Effector memory CD4-positive, alpha-beta T cell (primary cell): ENCODE results near the gene CER1.

Experiments used
- DNase-seq, 3 donors: peaks; one replicate each; pipeline ENCODE4 v3.0.0-alpha.2; 2020
- H3K27ac ChIP-seq: 2 replicates; pipeline ENCODE4 v1.7.0; 2013; ENCODE audit warnings: mild to moderate bottlenecking, low read length, moderate library complexity; ENCODE audit not compliant: insufficient read depth, poor library complexity, severe bottlenecking
- H3K27me3 ChIP-seq: replicated peaks from 2 replicates; pipeline ENCODE4 v1.7.0; 2013; ENCODE audit warnings: mild to moderate bottlenecking, low read length; ENCODE audit not compliant: insufficient read depth, control insufficient read depth, poor library complexity, severe bottlenecking
- H3K36me3 ChIP-seq: 2 replicates; pipeline ENCODE4 v1.7.0; 2013; ENCODE audit warnings: mild to moderate bottlenecking, low read length, moderate library complexity; ENCODE audit not compliant: control insufficient read depth, insufficient read depth
- H3K4me1 ChIP-seq: 2 replicates; pipeline ENCODE4 v1.7.0; 2013; ENCODE audit warnings: low read length, mild to moderate bottlenecking; ENCODE audit not compliant: control insufficient read depth, insufficient read depth, poor library complexity, severe bottlenecking
- H3K4me3 ChIP-seq: 2 replicates; pipeline ENCODE4 v1.7.0; 2013; ENCODE audit warnings: low read length, low read depth, mild to moderate bottlenecking; ENCODE audit not compliant: insufficient read depth, poor library complexity, severe bottlenecking
- H3K9me3 ChIP-seq: 2 replicates; pipeline ENCODE4 v1.7.0; 2013; ENCODE audit warnings: mild to moderate bottlenecking, low read length, moderate library complexity; ENCODE audit not compliant: control insufficient read depth

Gene CER1

GRCh38 chr9:14723301-14723700 is 768 bp upstream of the CER1 start:
- H3K9me3 ChIP-seq, result no peaks in the 10 kb centered on the region

GRCh38 chr9:14719231-14719923 is 3.2 kb downstream of the CER1 start:
- H3K9me3 ChIP-seq, result no peaks in the 10 kb centered on the region
- H3K27ac ChIP-seq, result no peak overlapping the region
- no peak overlapping the region for H3K4me3 ChIP-seq
- H3K36me3 ChIP-seq, result no peaks in the 10 kb centered on the region
- no peaks in the 10 kb centered on the region for H3K4me1 ChIP-seq
- DNase-seq, result no peak
- no peaks in the 10 kb centered on the region for H3K27me3 ChIP-seq

More at GRCh38 chr9:14723301-14723700, 768 bp upstream of the CER1 start:
- Histone ChIP-seq H3K4me3 (no peak overlapping the region), H3K27me3 (no peaks in the 10 kb centered on the region), H3K27ac (no peak overlapping the region), H3K36me3 (no peaks in the 10 kb centered on the region), H3K4me1 (no peaks in the 10 kb centered on the region)
- no peak for DNase-seq

GRCh38 chr9:14715102-14715501 is 7.4 kb downstream of the CER1 start:
- Histone ChIP-seq H3K27me3 (no peaks in the 10 kb centered on the region), H3K27ac (no peak overlapping the region), H3K36me3 (no peaks in the 10 kb centered on the region), H3K9me3 (no peaks in the 10 kb centered on the region), H3K4me1 (no peaks in the 10 kb centered on the region), H3K4me3 (no peak overlapping the region)
- no peak for DNase-seq

- H3K9me3 ChIP-seq, result no peaks in the 10 kb centered on the region
- H3K27ac ChIP-seq, result no peak overlapping the region
- no peak overlapping the region for H3K4me3 ChIP-seq
- no peak for DNase-seq
- H3K27me3 ChIP-seq, result no peaks in the 10 kb centered on the region
- H3K4me1 ChIP-seq, result no peaks in the 10 kb centered on the region
- H3K36me3 ChIP-seq, result no peaks in the 10 kb centered on the region
Measured at GRCh38 chr9:14713187-14713767, 9.3 kb downstream of the CER1 start.

- Histone ChIP-seq H3K9me3 (no peaks in the 10 kb centered on the region), H3K4me3 (no peak overlapping the region), H3K36me3 (no peaks in the 10 kb centered on the region), H3K27me3 (no peaks in the 10 kb centered on the region), H3K4me1 (no peaks in the 10 kb centered on the region), H3K27ac (no peak overlapping the region)
- DNase-seq, result no peak
Measured at GRCh38 chr9:14710804-14711203, 11.7 kb downstream of the CER1 start.

- Histone ChIP-seq H3K4me3 (no peak overlapping the region), H3K27me3 (no peaks in the 10 kb centered on the region), H3K27ac (no peak overlapping the region), H3K36me3 (no peaks in the 10 kb centered on the region), H3K4me1 (no peaks in the 10 kb centered on the region), H3K9me3 (peaks cover 3% of the 10 kb centered on the region)
- DNase-seq, result no peak
Measured at GRCh38 chr9:14706530-14707140, 15.9 kb downstream of the CER1 start.

GRCh38 chr9:14705079-14705478 is 17.5 kb downstream of the CER1 start:
- H3K27me3 ChIP-seq, result no peaks in the 10 kb centered on the region
- no peak for DNase-seq

GRCh38 chr9:14704281-14704680 is 18.3 kb downstream of the CER1 start:
- H3K36me3 ChIP-seq, result no peaks in the 10 kb centered on the region
- DNase-seq, result no peak
- H3K4me1 ChIP-seq, result no peaks in the 10 kb centered on the region
- no peak overlapping the region for H3K4me3 ChIP-seq
- no peaks in the 10 kb centered on the region for H3K27me3 ChIP-seq
- H3K9me3 ChIP-seq, result peaks cover 3% of the 10 kb centered on the region
- H3K27ac ChIP-seq, result no peak overlapping the region

More at GRCh38 chr9:14705079-14705478, 17.5 kb downstream of the CER1 start:
- H3K9me3 ChIP-seq, result peaks cover 3% of the 10 kb centered on the region
- H3K27ac ChIP-seq, result no peak overlapping the region
- H3K36me3 ChIP-seq, result no peaks in the 10 kb centered on the region
- H3K4me3 ChIP-seq, result no peak overlapping the region
- H3K4me1 ChIP-seq, result no peaks in the 10 kb centered on the region

GRCh38 chr9:14702200-14702720 is 20.3 kb downstream of the CER1 start:
- H3K27ac ChIP-seq, result no peak overlapping the region
- H3K9me3 ChIP-seq, result peaks cover 3% of the 10 kb centered on the region
- no peaks in the 10 kb centered on the region for H3K4me1 ChIP-seq
- H3K36me3 ChIP-seq, result no peaks in the 10 kb centered on the region
- no peaks in the 10 kb centered on the region for H3K27me3 ChIP-seq
- DNase-seq, result no peak
- H3K4me3 ChIP-seq, result no peak overlapping the region

GRCh38 chr9:14693251-14693861 is 29.2 kb downstream of the CER1 start, which contains the start of gene ZDHHC21:
TSS of gene ZDHHC21 (minus strand) at chr9:14693432. CDS start at chr9:14674340, 19,092 bp downstream.
- H3K27me3 ChIP-seq, result no peaks in the 10 kb centered on the region
- H3K36me3 ChIP-seq, result no peaks in the 10 kb centered on the region
- H3K4me3 ChIP-seq, result peak within 1 kb of the TSS; percentile 75
- H3K27ac ChIP-seq, result peak within 1 kb of the TSS; percentile 21
- no peaks in the 10 kb centered on the region for H3K9me3 ChIP-seq
- H3K4me1 ChIP-seq, result peaks cover 5% of the 10 kb centered on the region
- DNase-seq, result peak; percentile 19 to 24 (median 24)
